Lung (tissue), 12 donors: Measurements from ENCODE around the gene RPEL1. TPM values are rescaled to one million over a fixed set of nuclear protein-coding genes. Genes with fewer than 3 reads are reported as not detected.

ENCODE experiments used
- ATAC-seq: fragments of 200-7000 bp; cut with Tn5 transposase; one replicate; pipeline ENCODE4 v1.9.1; 2020; ENCODE audit warnings: moderate number of reproducible peaks; ENCODE audit not compliant: insufficient read depth, low FRiP score
- DNase-seq, 3 donors: peaks; one replicate each; pipeline ENCODE4 v3.0.0-alpha.2; 2013 to 2017
- H3K27ac ChIP-seq, 2 donors: one replicate each; pipeline ENCODE4 v1.5.1; 2013; ENCODE audit warnings: mild to moderate bottlenecking in 2 of 2, moderate library complexity in 2 of 2, control low read depth in 1 of 2, inconsistent platforms in 1 of 2, low read depth in 1 of 2, low read length in 1 of 2
- H3K27me3 ChIP-seq, 3 donors: one replicate each; pipeline ENCODE4 v1.5.1; 2013; ENCODE audit warnings: low read length in 2 of 3; ENCODE audit not compliant: control insufficient read depth in 3 of 3, insufficient read depth in 3 of 3
- H3K36me3 ChIP-seq, 4 donors: one replicate each; pipeline ENCODE4 v1.5.1; 2013; ENCODE audit warnings: low read length in 4 of 4, mild to moderate bottlenecking in 1 of 4, moderate library complexity in 1 of 4; ENCODE audit not compliant: control insufficient read depth in 4 of 4, insufficient read depth in 4 of 4
- H3K4me1 ChIP-seq, 5 donors: one replicate each; pipeline ENCODE4 v1.5.1; 2013; ENCODE audit warnings: low read length in 5 of 5, mild to moderate bottlenecking in 2 of 5, moderate library complexity in 1 of 5; ENCODE audit not compliant: control insufficient read depth in 5 of 5, insufficient read depth in 5 of 5
- H3K4me3 ChIP-seq: one replicate; pipeline ENCODE4 v1.5.1; 2013; ENCODE audit warnings: mild to moderate bottlenecking, control low read depth, moderate library complexity
- H3K9ac ChIP-seq, 2 donors: one replicate each; pipeline ENCODE4 v1.5.1; 2013; ENCODE audit warnings: low read length in 2 of 2, control low read depth in 1 of 2; ENCODE audit not compliant: insufficient read depth in 1 of 2
- H3K9me3 ChIP-seq, 4 donors: one replicate each; pipeline ENCODE4 v1.5.1; 2013; ENCODE audit warnings: low read length in 3 of 4, mild to moderate bottlenecking in 1 of 4, moderate library complexity in 1 of 4; ENCODE audit not compliant: control insufficient read depth in 4 of 4, insufficient read depth in 3 of 4
- whole genome bisulfite sequencing, 2 donors: extraction: QIAGEN DNeasy Blood & Tissue Kit; methylation state at CpG; one replicate each; pipeline ENCODE4 v1.1.7; 2013; 5-methylcytosine and 5-hydroxymethylcytosine counted together
- polyA plus RNA-seq, 2 donors: library from polyadenylated mRNA; stranded (reverse); fragments of 200-250 nt; gene quantifications; one replicate each; pipeline ENCODE4 v1.2.1, GENCODE V29; 2013
- total RNA-seq, 2 donors: library from RNA; depleted of rRNA in 1 of 2; stranded (reverse); fragments of >200 nt in 1 of 2; gene quantifications; one replicate each; pipeline ENCODE4 v1.2.1, GENCODE V29; 2014 to 2021
- TF ChIP-seq, protein P1 (sequence below): IDR thresholded peaks from 2 replicates; pipeline ENCODE4 v1.5.1; 2012; ENCODE audit warnings: mild to moderate bottlenecking; ENCODE audit errors: control extremely low read depth, extremely low read depth
- donor health status: control.
- donor health status: control.
- donor health status: Bipolar disorder and iron deficiency.
- donor health status: healthy.
- donor health status: DM: yes; HTN: yes; CAD: no.

The RPEL1 gene
- total and polyA plus RNA-seq, 4 donors = not detected

- H3K4me3 ChIP-seq = no peak overlapping the region
- peak overlapping the region in 1 of 2 donors; percentile 42 for H3K9ac ChIP-seq
Measured at GRCh38 chr10:103241262-103242011, 4.2 kb upstream of the RPEL1 start.

GRCh38 chr10:103244666-103245271 lies 918 bp upstream of the RPEL1 start:
- Histone ChIP-seq H3K27ac (no peak overlapping the region), H3K9me3 (no peaks in the 10 kb centered on the region), H3K27me3 (no peaks in the 10 kb centered on the region), H3K4me1 (peaks cover 0 to 3% (median 0%) of the 10 kb centered on the region in 5 donors), H3K36me3 (no peaks in the 10 kb centered on the region), H3K9ac (no peak overlapping the region), H3K4me3 (no peak overlapping the region)
- TF ChIP-seq, protein P1, sequence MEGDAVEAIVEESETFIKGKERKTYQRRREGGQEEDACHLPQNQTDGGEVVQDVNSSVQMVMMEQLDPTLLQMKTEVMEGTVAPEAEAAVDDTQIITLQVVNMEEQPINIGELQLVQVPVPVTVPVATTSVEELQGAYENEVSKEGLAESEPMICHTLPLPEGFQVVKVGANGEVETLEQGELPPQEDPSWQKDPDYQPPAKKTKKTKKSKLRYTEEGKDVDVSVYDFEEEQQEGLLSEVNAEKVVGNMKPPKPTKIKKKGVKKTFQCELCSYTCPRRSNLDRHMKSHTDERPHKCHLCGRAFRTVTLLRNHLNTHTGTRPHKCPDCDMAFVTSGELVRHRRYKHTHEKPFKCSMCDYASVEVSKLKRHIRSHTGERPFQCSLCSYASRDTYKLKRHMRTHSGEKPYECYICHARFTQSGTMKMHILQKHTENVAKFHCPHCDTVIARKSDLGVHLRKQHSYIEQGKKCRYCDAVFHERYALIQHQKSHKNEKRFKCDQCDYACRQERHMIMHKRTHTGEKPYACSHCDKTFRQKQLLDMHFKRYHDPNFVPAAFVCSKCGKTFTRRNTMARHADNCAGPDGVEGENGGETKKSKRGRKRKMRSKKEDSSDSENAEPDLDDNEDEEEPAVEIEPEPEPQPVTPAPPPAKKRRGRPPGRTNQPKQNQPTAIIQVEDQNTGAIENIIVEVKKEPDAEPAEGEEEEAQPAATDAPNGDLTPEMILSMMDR = peak; percentile 83
- DNase-seq = peak; percentile 72 to 82 (median 82)
- peak; percentile 69 for ATAC-seq
- 32 to 33% methylated on average over 9 of the region's 9 CpGs for WGBS, 2 donors

More at GRCh38 chr10:103241262-103242011, 4.2 kb upstream of the RPEL1 start:
- no peaks in the 10 kb centered on the region for H3K9me3 ChIP-seq
- no peaks in the 10 kb centered on the region for H3K27me3 ChIP-seq
- TF ChIP-seq, protein P1 = no peak
- ATAC-seq (peak; percentile 66), DNase-seq (peak; percentile 39 to 75 (median 57))
- 25 to 26% methylated on average over 7 of the region's 7 CpGs for WGBS, 2 donors
- H3K36me3 ChIP-seq = no peaks in the 10 kb centered on the region
- H3K27ac ChIP-seq = peak overlapping the region in 1 of 2 donors; percentile 91
- H3K4me1 ChIP-seq = peaks cover 0 to 5% (median 0%) of the 10 kb centered on the region in 5 donors

GRCh38 chr10:103246324-103246723 lies 637 bp downstream of the RPEL1 start:
- H3K9me3 ChIP-seq = no peaks in the 10 kb centered on the region
- no peak for DNase-seq
- no peak overlapping the region for H3K9ac ChIP-seq
- no peak overlapping the region for H3K27ac ChIP-seq
- H3K36me3 ChIP-seq = no peaks in the 10 kb centered on the region
- whole genome bisulfite sequencing, 2 donors = 80 to 95% methylated on average over 4 of the region's 4 CpGs
- H3K4me1 ChIP-seq = no peaks in the 10 kb centered on the region
- TF ChIP-seq, protein P1 = no peak
- ATAC-seq = no peak
- no peak overlapping the region for H3K4me3 ChIP-seq
- no peaks in the 10 kb centered on the region for H3K27me3 ChIP-seq
